Measurements from ENCODE around the gene CNTFR. TPM values are rescaled to one million over a fixed set of nuclear protein-coding genes. Genes with fewer than 3 reads are reported as not detected.

CNTFR gene
- total RNA-seq, 1 experiment from 2014 or later = 2.7 TPM

GRCh38 chr9:34575241-34575640 is 14.3 kb downstream of the CNTFR start:
- DNase-seq (ENCODE audit: low read depth, low spot score) (no peak), ATAC-seq (no peak)
- intact Hi-C loops (cut with micrococcal nuclease; ENCODE audit: unreplicated experiment) = no loop called here
- Histone ChIP-seq H3K4me1 (ENCODE audit: control insufficient read depth, insufficient read depth, low read length) (no peaks in the 10 kb centered on the region), H3K27ac (ENCODE audit: low read length) (no peak overlapping the region), H3K36me3 (ENCODE audit: control insufficient read depth, insufficient read depth, low read length) (no peaks in the 10 kb centered on the region), H3K27me3 (ENCODE audit: control insufficient read depth, insufficient read depth, low read length) (no peaks in the 10 kb centered on the region), H3K4me3 (ENCODE audit: low read depth in 2 of 2, low read length in 2 of 2) (no peak overlapping the region), H3K9me3 (ENCODE audit: control insufficient read depth, insufficient read depth, low read depth, low read length) (no peaks in the 10 kb centered on the region)
- ChIA-PET POLR2A (no interaction called here), CTCF (no interaction called here)
- TF ChIP-seq SIN3A (IDR thresholded peaks at IDR 0.05; ENCODE audit: borderline replicate concordance, insufficient read depth, low read depth, low read length) (no peak), CTCF (IDR thresholded peaks at IDR 0.05) (no peak), TCF7L2 (IDR thresholded peaks at IDR 0.05; ENCODE audit: low read depth, low read length) (no peak), REST (IDR thresholded peaks at IDR 0.05; ENCODE audit: insufficient read depth in 1 of 2, low read depth in 2 of 2, low read length in 1 of 2) (no peak), POLR2AphosphoS5 (IDR thresholded peaks at IDR 0.05; ENCODE audit: low read depth, low read length) (no peak)
- BruUV-seq (replicated peaks) = no TSS peak
- in situ Hi-C loops (cut with HindIII; ENCODE audit: low pct_unique_long_range_greater_than_20kb, low sequenced_read_pairs) = no loop called here

- Histone ChIP-seq H3K27me3 (ENCODE audit: control insufficient read depth, insufficient read depth, low read length) (no peaks in the 10 kb centered on the region), H3K9me3 (ENCODE audit: control insufficient read depth, insufficient read depth, low read depth, low read length) (no peaks in the 10 kb centered on the region), H3K36me3 (ENCODE audit: control insufficient read depth, insufficient read depth, low read length) (no peaks in the 10 kb centered on the region), H3K4me1 (ENCODE audit: control insufficient read depth, insufficient read depth, low read length) (no peaks in the 10 kb centered on the region), H3K27ac (ENCODE audit: low read length) (no peak overlapping the region), H3K4me3 (ENCODE audit: low read depth in 2 of 2, low read length in 2 of 2) (no peak overlapping the region)
- ATAC-seq (no peak), DNase-seq (ENCODE audit: low read depth, low spot score) (no peak)
- BruUV-seq (replicated peaks) = no TSS peak
- intact Hi-C loops (cut with micrococcal nuclease; ENCODE audit: unreplicated experiment) = no loop called here
- TF ChIP-seq POLR2AphosphoS5 (IDR thresholded peaks at IDR 0.05; ENCODE audit: low read depth, low read length) = no peak
- TF ChIP-seq SIN3A (IDR thresholded peaks at IDR 0.05; ENCODE audit: borderline replicate concordance, insufficient read depth, low read depth, low read length) = no peak
- TF ChIP-seq CTCF (IDR thresholded peaks at IDR 0.05) = no peak
- TF ChIP-seq REST (IDR thresholded peaks at IDR 0.05; ENCODE audit: insufficient read depth in 1 of 2, low read depth in 2 of 2, low read length in 1 of 2) = no peak
- no peak for TF ChIP-seq TCF7L2 (IDR thresholded peaks at IDR 0.05; ENCODE audit: low read depth, low read length)
- ChIA-PET CTCF (no interaction called here), POLR2A (no interaction called here)
- in situ Hi-C loops (cut with HindIII; ENCODE audit: low pct_unique_long_range_greater_than_20kb, low sequenced_read_pairs) = no loop called here
Measured at GRCh38 chr9:34574571-34574970, 15.0 kb downstream of the CNTFR start.
